Measurements from ENCODE around the gene PRUNE2.

- no peak for TF ChIP-seq POLR2A (IDR thresholded peaks at IDR 0.05)
- TF ChIP-seq, protein P1, sequence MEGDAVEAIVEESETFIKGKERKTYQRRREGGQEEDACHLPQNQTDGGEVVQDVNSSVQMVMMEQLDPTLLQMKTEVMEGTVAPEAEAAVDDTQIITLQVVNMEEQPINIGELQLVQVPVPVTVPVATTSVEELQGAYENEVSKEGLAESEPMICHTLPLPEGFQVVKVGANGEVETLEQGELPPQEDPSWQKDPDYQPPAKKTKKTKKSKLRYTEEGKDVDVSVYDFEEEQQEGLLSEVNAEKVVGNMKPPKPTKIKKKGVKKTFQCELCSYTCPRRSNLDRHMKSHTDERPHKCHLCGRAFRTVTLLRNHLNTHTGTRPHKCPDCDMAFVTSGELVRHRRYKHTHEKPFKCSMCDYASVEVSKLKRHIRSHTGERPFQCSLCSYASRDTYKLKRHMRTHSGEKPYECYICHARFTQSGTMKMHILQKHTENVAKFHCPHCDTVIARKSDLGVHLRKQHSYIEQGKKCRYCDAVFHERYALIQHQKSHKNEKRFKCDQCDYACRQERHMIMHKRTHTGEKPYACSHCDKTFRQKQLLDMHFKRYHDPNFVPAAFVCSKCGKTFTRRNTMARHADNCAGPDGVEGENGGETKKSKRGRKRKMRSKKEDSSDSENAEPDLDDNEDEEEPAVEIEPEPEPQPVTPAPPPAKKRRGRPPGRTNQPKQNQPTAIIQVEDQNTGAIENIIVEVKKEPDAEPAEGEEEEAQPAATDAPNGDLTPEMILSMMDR (IDR thresholded peaks at IDR 0.05), result no peak
Observed at GRCh38 chr9:76886318-76886717, 19.6 kb downstream of the PRUNE2 start.

Measured in lower leg skin (tissue), 3 donors.